ENCODE results near the gene FAM89A.

DNA sequence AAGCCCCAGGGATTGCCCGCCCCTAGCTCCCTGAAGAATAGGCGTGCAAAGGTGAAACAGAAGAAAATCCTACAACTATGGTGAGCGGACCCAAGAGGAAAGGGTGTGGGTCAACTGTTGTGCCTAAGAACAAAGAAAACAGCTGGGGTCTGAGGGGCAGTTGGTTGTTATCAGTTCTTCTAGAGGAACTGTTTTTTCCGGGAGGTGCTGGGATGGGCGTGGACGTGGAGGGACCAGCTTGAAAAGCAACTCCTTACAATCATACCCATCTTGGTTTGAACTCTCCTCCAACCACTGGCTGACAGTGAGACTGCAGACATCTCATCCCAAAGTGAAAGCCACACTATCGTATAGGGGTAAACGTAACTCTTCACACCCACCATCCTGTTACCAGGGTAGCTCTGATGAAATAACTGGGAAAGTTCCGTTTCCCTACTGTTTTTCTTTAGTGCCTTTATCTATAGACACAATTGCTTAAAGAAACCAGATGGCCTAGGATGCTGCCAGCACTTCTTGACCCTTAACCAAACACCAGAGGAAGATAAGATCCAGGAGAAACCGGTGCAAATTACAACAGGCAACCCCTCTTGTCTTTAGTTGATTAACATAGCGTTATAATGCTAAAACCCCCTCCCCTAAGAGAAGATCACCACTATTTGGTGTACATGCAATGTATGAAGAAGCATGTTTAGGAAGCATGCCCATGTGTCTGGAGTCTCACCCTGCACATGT is 25.6 kb upstream of the FAM89A start:
- TF ChIP-seq EZH2 (IDR thresholded peaks at IDR 0.05; ENCODE audit: low read depth): no peak
- TF ChIP-seq, protein P1, sequence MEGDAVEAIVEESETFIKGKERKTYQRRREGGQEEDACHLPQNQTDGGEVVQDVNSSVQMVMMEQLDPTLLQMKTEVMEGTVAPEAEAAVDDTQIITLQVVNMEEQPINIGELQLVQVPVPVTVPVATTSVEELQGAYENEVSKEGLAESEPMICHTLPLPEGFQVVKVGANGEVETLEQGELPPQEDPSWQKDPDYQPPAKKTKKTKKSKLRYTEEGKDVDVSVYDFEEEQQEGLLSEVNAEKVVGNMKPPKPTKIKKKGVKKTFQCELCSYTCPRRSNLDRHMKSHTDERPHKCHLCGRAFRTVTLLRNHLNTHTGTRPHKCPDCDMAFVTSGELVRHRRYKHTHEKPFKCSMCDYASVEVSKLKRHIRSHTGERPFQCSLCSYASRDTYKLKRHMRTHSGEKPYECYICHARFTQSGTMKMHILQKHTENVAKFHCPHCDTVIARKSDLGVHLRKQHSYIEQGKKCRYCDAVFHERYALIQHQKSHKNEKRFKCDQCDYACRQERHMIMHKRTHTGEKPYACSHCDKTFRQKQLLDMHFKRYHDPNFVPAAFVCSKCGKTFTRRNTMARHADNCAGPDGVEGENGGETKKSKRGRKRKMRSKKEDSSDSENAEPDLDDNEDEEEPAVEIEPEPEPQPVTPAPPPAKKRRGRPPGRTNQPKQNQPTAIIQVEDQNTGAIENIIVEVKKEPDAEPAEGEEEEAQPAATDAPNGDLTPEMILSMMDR (conservative IDR thresholded peaks at IDR 0.05): no peak
